GM10847 (cell line): ENCODE data around the gene SERPINA4.

ENCODE experiments used
- POLR2A ChIP-seq: IDR thresholded peaks from 2 replicates; pipeline ENCODE4 v1.6.1; 2011; ENCODE audit not compliant: insufficient read length; ENCODE audit errors: extremely low read depth

SERPINA4 gene

DNA sequence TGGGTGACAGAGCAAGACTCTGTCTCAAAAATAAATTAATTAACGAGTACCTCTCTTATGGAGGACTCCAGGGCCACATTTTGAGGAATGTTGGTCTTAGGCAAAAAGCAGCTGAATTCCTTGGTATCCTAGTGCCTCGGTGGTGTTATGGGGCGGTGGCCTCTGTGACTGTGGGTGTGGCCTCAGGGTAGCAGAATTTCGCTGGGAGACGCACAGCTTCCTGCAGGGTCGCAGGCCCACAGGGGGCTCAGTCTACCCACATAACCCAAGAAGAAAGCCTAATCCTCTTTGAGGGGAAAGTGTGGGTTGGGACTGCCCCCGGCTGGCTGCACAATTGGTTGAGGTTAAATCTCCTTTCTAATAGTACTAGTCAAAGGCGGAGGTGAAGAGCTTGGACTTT, 11.2 kb upstream of the SERPINA4 start:
- TF ChIP-seq POLR2A: no peak

DNA sequence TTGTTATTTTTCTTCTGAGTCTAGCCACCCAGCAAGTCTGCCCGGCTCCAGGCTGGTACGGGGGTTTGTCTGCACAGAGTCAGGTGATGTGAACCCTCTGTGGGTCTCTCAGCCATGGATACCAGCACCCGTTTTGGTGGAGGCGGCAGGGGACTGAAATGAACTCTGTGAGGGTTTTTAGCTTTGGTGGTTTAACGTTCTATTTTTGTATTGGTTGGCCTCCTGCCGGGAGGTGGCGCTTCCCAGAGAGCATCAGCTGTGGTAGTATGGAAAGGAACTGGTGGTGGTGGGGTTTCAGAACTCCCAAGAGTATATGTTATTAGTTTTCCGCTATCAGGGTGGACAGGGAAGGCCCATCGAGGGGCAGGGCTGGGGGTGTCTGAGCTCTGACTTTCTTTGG, 5.3 kb upstream of the SERPINA4 start:
- no peak for TF ChIP-seq POLR2A

DNA sequence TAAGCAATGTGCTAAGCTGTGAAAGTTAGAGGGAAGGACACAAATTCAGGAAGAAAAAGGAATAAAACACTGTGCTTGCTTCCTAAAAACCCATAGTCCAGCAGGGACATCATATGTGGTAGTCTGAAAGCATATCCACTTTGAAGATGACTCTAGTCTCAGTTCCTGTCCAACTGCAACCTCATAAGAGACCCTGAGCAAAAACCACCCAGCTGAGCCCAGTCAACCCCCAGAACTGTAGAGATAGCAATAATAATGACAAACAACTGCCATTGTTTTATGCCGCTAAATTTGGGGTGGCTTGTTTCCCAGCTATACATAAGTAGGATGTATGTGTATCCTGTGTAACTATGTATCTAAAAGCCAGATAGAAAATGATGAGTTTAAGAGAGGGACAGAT, 3.9 kb upstream of the SERPINA4 start:
- TF ChIP-seq POLR2A: no peak

DNA sequence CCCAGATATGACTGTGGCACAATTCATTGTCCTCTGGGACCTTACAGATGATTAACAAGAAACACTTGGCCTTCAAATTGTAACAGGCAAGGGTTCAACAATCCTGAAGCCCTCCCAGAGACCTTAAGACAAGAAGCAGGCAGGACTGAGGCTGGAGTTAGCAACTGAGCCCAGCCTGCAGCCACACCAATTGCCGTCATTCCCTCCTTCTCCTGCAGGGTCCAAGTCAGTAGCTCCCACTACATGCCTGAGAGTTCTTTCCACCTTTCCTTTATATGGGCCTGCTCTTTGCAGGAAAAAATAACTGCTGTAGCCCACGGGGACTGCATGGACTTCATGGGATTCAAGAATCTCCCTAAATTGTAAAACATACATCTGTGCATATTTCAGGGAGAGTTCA, 2.4 kb upstream of the SERPINA4 start:
- TF ChIP-seq POLR2A: no peak

DNA sequence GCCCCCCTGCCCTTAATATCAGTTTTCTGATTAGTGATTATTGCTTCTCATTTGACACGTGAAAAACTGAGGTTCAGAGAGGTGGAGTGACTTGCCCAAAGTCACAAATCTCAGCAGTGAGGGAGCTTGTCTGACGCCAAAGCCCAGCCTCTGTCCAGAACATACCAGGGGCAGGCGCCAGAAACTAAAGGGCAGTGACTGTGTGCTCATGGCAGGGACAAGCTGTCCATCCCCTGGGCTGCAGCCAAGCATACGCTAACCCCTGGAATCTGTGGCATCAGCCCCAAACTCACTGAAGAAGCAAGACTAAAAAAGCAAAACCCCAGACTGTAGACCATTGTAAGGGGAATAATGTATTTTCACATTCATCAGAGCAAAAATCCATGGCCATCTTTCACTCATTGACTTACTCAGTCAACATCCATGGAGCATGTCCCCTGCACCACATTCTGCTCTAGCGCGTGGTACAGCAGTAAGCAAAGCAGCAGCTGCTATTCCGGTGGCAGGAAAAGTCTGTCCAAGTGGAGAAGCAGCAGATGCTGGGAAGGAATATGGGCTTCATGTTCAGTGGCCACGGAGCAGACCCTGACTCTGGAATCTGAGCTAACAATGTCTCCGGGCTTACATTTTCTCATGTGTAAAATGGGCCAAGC, 1.5 kb upstream of the SERPINA4 start:
- no peak for TF ChIP-seq POLR2A

DNA sequence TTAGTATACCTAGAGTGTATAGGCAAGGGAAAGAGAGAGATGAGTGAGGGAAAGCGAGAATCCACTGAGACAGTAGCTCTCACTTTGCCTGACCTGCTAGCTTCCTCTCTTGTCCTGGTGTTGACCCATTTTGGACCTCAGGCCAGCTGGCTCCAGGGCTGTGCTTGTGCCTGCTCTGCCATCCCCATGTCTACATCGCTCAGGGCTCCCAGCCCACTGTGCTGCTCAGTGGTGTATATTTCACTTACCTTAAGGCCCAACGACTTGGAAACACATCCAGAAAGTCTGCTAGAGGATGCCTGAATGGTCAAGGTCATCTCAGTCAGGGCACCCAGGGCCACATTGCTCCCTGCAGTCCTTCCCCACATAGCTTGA, 964 bp upstream of the SERPINA4 start:
- TF ChIP-seq POLR2A: no peak

DNA sequence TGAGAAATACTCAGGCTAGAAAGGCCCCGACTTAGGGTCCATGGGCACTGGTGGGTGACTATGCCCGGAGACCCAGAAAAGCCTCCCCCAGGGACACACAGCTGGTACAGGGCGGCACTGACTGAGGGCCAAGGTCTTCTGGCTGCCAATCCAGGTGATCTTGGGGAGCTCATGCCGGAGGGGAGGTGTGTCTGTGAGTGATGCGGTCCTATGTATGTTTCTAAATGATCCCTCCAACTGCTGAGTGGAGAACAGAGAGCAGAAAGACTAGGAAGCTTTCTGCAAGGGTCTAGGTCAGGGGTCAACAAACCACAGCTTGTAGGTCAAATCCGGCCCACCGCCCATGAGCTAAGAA, 391 bp downstream of the SERPINA4 start:
- no peak for TF ChIP-seq POLR2A

DNA sequence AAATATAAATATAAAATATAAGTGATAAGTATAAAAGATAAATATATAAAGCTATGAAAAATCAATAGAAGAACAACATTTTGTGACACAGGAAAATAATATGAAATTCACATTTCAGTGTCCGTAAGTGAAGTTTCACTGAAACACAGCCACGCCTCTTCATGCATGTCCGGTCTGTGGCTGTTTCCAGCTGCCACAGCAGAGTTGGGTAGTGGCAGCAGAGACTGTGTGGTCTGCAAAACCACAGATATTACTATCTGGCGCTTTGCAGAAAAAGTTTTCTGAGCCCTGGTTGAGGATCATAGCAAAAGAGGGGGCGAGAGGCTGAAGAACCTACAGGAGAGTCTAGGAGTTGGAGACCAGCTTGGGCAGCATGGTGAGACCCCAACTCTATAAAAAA, 780 bp downstream of the SERPINA4 start:
- no peak for TF ChIP-seq POLR2A

DNA sequence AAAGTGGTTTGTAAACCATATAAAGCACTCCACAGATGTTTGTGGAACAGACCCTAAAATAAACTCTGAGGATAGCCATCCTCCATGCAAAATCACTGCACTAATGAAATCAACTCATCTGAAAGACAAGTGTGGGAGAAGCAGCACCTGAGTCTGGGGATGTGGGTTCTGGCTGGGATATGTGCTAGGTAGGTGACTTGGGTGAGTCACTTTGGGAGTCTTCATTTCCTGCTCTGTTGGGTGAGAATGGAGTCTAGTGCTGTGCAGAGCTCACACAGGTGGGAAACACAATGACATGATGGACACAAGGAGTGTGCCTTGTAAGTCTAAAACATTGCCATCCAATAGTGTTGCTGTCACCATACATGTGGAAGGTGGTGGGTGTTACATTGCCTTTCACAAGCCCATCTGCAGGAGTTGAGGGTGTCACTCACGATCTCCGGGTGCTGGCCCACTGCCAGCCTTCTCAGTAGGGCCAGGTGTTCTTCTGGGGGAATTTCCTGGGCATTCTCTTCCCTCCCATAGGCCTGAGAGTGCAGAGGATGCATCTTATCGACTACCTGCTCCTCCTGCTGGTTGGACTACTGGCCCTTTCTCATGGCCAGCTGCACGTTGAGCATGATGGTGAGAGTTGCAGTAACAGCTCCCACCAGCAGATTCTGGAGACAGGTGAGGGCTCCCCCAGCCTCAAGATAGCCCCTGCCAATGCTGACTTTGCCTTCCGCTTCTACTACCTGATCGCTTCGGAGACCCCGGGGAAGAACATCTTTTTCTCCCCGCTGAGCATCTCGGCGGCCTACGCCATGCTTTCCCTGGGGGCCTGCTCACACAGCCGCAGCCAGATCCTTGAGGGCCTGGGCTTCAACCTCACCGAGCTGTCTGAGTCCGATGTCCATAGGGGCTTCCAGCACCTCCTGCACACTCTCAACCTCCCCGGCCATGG, 2.0 kb downstream of the SERPINA4 start:
- no peak for TF ChIP-seq POLR2A

DNA sequence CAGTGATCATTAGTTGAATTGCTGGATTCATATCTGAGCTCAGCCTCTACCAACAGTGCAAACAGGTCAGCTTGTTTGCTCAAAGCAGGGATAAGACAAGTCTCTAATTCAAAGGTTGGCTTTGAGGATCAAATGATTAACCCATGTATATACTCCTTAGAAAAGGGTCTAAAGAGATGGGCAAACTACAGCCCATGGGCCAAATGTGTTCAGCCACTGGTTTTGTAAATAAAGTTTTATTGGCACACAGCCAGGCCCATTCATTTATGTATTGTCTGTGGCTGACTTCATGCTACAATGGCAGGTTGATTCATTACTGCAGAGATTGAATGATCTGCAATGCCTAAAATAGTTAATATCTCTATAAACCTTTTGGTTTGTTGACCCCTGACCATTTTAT, 3.1 kb downstream of the SERPINA4 start:
- TF ChIP-seq POLR2A: no peak

DNA sequence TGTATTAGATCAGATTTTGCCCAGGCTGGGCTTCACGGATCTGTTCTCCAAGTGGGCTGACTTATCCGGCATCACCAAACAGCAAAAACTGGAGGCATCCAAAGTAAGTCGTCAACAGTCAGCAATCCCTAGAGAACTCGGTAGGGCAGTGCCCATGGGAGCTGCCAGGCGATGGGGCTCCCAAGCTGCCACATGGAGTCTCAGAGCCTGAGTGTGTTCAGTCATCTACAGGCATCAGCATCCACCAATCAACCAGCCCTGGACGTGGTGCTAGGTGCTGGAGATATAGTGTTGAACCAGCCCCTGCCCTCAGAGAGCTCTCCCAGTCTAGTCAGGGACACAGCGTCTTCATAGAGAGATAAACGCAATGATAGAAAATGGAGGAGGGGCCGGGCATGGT, 6.9 kb downstream of the SERPINA4 start:
- TF ChIP-seq POLR2A: no peak

DNA sequence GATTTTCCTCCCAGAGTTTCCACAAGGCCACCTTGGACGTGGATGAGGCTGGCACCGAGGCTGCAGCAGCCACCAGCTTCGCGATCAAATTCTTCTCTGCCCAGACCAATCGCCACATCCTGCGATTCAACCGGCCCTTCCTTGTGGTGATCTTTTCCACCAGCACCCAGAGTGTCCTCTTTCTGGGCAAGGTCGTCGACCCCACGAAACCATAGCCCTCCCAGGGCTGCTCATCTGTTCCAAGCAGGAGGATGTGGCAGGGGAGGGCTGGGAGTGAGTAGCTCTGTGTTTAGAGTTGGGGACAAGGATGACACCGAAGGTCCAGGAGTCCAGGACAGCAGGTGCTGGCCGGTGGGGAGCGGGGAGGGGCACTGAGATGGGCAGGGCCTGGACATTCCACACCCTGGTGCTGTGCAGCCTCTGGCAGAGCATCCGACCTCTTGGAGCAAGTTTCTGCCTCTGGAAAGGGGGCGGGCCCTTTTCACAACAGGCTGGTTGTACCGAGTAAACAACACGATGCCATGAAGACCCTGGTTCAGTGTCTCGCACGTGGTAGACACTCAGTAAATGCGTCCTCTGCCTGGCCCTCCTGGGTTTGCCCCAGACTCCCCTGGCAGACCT, 8.2 kb downstream of the SERPINA4 start:
- no peak for TF ChIP-seq POLR2A

DNA sequence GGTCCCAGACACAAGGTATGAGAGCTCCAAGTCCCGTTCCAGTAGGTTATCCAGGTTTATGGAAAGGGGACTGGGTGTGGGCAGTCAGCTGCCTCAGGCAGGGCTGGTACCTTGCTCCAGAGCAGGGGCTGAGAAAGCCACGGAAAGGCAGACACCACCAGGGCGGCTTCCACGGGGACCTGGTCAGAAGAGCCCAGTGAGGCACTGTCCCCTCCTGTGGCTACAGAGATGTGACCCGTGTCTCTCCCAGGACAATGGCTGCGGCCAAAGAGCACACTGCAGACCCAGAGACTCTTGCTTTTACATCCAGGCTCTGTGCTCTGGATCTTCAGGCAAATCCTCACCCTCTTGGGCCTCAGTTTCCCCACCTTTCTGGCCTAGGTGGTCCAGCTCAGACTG, 8.8 kb downstream of the SERPINA4 start:
- no peak for TF ChIP-seq POLR2A

DNA sequence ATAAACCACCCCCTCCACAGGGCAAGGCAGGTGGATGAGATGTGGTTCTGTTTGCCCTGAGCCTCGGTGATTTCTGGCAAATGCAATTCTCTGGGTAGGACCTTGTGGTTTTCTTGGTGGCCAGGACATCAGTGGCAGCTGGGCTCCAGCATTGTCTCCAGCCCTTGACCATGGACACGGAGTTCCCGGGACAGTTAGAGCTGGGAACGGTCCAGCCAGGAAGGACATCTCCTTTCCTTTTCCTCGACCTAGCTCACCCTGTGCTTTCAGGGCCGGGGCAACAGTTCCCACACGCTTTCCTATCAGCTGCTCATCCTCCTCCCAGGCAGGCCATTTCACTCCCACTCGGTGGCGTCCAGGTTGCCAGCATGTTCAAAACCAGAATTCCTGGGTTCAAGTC, 9.2 kb downstream of the SERPINA4 start:
- TF ChIP-seq POLR2A: no peak

DNA sequence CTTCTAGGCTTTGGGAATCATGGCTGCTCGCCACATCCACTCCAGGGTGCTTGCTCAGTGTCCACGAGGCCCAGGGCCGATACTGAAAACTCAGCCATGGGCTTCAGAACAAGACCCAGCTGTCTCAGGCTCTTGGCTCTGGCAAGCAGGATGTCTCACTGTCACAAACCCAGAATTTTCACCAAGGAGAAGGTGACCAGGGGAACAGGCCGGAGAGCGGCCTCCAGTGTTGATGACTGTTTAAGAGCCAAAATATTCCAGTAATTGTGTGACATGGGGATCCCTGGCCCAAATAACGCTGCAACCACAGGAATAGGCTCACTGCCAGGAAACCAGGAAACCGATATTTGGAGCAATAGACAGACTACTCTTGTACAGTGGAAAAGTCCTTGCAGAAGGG, 10.2 kb downstream of the SERPINA4 start:
- no peak for TF ChIP-seq POLR2A

DNA sequence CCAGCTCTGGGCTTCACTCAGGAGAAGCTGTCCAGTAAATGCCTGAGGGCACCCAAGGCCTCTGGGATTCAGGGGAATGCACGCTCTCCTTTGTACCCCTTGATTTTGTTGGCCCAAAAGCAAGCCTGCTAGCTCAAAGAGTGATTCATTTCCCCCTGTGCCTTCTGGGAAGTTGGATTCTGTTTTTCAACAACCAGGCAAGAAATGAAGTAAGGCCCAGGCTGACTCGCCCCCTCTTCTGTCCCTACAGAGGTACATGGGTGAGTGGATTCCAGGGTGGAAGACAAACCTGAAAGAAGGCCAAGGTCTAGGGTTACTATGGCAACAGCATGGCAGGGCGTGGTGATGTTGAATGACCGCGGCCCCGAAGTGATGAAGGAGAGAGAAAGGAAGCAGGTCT, 10.7 kb downstream of the SERPINA4 start:
- TF ChIP-seq POLR2A: no peak
